ENCODE measurements around the gene ADARB2. TPM values are rescaled to one million over a fixed set of nuclear protein-coding genes. Genes with fewer than 3 reads are reported as not detected.

ADARB2 gene
- total and polyA plus RNA-seq, 2 experiments from 2014 or later, result 2.0 to 5.0 TPM

DNA sequence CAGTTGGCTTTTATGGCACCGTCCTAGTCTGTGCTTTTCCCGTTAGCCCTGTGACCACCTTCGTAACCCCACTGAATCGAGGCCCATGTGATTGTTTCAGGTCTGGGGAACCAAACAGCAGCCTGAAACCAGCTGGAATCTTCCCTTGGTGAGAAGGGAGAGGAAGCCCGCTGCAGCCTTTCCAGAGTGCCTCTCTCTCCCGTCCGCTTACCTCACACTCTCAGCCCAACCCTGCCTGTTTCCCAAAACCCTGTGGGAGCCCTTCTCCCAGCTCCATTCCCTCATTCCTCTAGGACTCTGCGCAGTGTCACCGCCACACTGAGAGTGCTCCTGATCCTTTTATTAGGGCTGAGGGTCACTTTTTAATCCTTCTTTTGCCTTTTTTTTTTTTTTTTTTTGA, 541.5 kb downstream of the ADARB2 start:
- no peak overlapping the region for H3K27ac ChIP-seq (ENCODE audit: low read depth)
- H3K4me1 ChIP-seq (ENCODE audit: insufficient read depth), result peaks cover 13% of the 10 kb centered on the region
- H3K36me3 ChIP-seq (ENCODE audit: insufficient read depth), result no peaks in the 10 kb centered on the region; the same call in 1 of the 2 replicates
- H3K27ac Mint-ChIP-seq, result no peak overlapping the region
- no peak overlapping the region for H2AFZ ChIP-seq
- no peaks in the 10 kb centered on the region for H3F3A ChIP-seq (replicated peaks; ENCODE audit: low read depth)
- DNase-seq (ENCODE audit: low spot score) (peak; percentile 55), ATAC-seq (peak; percentile 77)
- H3K27me3 ChIP-seq (ENCODE audit: insufficient read depth), result no peaks in the 10 kb centered on the region
- H3K36me3 Mint-ChIP-seq (ENCODE audit: low read depth), result no peaks in the 10 kb centered on the region
- H3K9me2 ChIP-seq (ENCODE audit: insufficient read depth), result no peaks in the 10 kb centered on the region
- peak overlapping the region; percentile 6; the same call in 2 of the 3 replicates for H3K4me3 Mint-ChIP-seq
- TF ChIP-seq, protein P1, sequence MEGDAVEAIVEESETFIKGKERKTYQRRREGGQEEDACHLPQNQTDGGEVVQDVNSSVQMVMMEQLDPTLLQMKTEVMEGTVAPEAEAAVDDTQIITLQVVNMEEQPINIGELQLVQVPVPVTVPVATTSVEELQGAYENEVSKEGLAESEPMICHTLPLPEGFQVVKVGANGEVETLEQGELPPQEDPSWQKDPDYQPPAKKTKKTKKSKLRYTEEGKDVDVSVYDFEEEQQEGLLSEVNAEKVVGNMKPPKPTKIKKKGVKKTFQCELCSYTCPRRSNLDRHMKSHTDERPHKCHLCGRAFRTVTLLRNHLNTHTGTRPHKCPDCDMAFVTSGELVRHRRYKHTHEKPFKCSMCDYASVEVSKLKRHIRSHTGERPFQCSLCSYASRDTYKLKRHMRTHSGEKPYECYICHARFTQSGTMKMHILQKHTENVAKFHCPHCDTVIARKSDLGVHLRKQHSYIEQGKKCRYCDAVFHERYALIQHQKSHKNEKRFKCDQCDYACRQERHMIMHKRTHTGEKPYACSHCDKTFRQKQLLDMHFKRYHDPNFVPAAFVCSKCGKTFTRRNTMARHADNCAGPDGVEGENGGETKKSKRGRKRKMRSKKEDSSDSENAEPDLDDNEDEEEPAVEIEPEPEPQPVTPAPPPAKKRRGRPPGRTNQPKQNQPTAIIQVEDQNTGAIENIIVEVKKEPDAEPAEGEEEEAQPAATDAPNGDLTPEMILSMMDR (conservative IDR thresholded peaks at IDR 0.05; ENCODE audit: low read depth in 2 of 2), result no peak
- TF ChIP-seq CREB1 (CRISPR knock-in tag; IDR thresholded peaks at IDR 0.05; ENCODE audit: low read depth), result peak; percentile 27; the same call in 1 of the 2 replicates
- TF ChIP-seq NANOG (IDR thresholded peaks at IDR 0.05; ENCODE audit: borderline replicate concordance), result no peak
- no peak for TF ChIP-seq EZH2 (IDR thresholded peaks at IDR 0.05; ENCODE audit: low read depth, unreplicated experiment)
- no peak for TF ChIP-seq STAT1 (IDR thresholded peaks at IDR 0.05; ENCODE audit: unreplicated experiment)
- TF ChIP-seq JUNB (IDR thresholded peaks at IDR 0.05; ENCODE audit: unreplicated experiment), result no peak
- peaks cover 43% of the 10 kb centered on the region for H3K4me1 Mint-ChIP-seq
- H3K4me2 ChIP-seq, result no peak overlapping the region
- H4K20me1 ChIP-seq (replicated peaks; ENCODE audit: insufficient read depth), result no peaks in the 10 kb centered on the region
- H3K79me2 ChIP-seq (replicated peaks; ENCODE audit: insufficient read depth), result no peaks in the 10 kb centered on the region
- H3K27me3 Mint-ChIP-seq (ENCODE audit: insufficient read depth, low read depth, poor library complexity), result peaks cover 11% of the 10 kb centered on the region
- no peaks in the 10 kb centered on the region for H3K9me3 Mint-ChIP-seq
- H3K4me3 ChIP-seq, result no peak overlapping the region

DNA sequence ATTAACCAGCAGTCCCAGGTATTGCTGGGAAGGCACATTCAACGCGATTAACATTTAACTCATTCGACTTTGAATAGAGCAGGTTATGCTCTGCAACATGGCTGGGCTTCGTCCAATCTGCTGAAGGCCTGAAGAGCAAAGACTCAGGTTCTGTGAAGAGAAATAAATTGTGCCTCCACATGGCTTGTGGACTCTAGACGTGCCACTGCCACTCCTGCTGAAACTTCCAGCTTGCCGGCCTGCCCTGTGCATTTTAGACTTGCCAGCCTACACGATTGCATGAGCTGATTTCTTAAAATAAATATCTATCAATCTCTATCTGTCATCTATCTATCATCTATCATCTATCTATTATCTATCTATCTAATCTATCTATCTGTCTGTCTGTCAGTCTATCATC, 543.2 kb downstream of the ADARB2 start:
- H4K20me1 ChIP-seq (replicated peaks; ENCODE audit: insufficient read depth), result no peaks in the 10 kb centered on the region
- H2AFZ ChIP-seq, result peak overlapping the region; percentile 34; the same call in 1 of the 2 replicates
- no peaks in the 10 kb centered on the region for H3K79me2 ChIP-seq (replicated peaks; ENCODE audit: insufficient read depth)
- no peaks in the 10 kb centered on the region for H3K27me3 ChIP-seq (ENCODE audit: insufficient read depth)
- Mint-ChIP-seq H3K4me1 (peaks cover 33% of the 10 kb centered on the region), H3K27me3 (ENCODE audit: insufficient read depth, low read depth, poor library complexity) (peaks cover 11% of the 10 kb centered on the region), H3K36me3 (ENCODE audit: low read depth) (no peaks in the 10 kb centered on the region), H3K4me3 (no peak overlapping the region), H3K27ac (no peak overlapping the region), H3K9me3 (no peaks in the 10 kb centered on the region)
- no peak overlapping the region for H3K4me2 ChIP-seq
- H3K4me3 ChIP-seq, result no peak overlapping the region
- H3F3A ChIP-seq (replicated peaks; ENCODE audit: low read depth), result no peaks in the 10 kb centered on the region
- peaks cover 13% of the 10 kb centered on the region for H3K4me1 ChIP-seq (ENCODE audit: insufficient read depth)
- no peak for ATAC-seq
- H3K27ac ChIP-seq (ENCODE audit: low read depth), result no peak overlapping the region
- no peaks in the 10 kb centered on the region for H3K9me2 ChIP-seq (ENCODE audit: insufficient read depth)
- DNase-seq (ENCODE audit: low spot score), result no peak
- no peaks in the 10 kb centered on the region; the same call in 1 of the 2 replicates for H3K36me3 ChIP-seq (ENCODE audit: insufficient read depth)
- TF ChIP-seq STAT1 (IDR thresholded peaks at IDR 0.05; ENCODE audit: unreplicated experiment) (no peak), EZH2 (IDR thresholded peaks at IDR 0.05; ENCODE audit: low read depth, unreplicated experiment) (no peak), NANOG (IDR thresholded peaks at IDR 0.05; ENCODE audit: borderline replicate concordance) (no peak), POLR2AphosphoS5 (IDR thresholded peaks at IDR 0.05; ENCODE audit: low read depth) (no peak)
- TF ChIP-seq, protein P2, sequence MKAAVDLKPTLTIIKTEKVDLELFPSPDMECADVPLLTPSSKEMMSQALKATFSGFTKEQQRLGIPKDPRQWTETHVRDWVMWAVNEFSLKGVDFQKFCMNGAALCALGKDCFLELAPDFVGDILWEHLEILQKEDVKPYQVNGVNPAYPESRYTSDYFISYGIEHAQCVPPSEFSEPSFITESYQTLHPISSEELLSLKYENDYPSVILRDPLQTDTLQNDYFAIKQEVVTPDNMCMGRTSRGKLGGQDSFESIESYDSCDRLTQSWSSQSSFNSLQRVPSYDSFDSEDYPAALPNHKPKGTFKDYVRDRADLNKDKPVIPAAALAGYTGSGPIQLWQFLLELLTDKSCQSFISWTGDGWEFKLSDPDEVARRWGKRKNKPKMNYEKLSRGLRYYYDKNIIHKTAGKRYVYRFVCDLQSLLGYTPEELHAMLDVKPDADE (IDR thresholded peaks at IDR 0.05), result no peak
- TF ChIP-seq, protein P3, sequence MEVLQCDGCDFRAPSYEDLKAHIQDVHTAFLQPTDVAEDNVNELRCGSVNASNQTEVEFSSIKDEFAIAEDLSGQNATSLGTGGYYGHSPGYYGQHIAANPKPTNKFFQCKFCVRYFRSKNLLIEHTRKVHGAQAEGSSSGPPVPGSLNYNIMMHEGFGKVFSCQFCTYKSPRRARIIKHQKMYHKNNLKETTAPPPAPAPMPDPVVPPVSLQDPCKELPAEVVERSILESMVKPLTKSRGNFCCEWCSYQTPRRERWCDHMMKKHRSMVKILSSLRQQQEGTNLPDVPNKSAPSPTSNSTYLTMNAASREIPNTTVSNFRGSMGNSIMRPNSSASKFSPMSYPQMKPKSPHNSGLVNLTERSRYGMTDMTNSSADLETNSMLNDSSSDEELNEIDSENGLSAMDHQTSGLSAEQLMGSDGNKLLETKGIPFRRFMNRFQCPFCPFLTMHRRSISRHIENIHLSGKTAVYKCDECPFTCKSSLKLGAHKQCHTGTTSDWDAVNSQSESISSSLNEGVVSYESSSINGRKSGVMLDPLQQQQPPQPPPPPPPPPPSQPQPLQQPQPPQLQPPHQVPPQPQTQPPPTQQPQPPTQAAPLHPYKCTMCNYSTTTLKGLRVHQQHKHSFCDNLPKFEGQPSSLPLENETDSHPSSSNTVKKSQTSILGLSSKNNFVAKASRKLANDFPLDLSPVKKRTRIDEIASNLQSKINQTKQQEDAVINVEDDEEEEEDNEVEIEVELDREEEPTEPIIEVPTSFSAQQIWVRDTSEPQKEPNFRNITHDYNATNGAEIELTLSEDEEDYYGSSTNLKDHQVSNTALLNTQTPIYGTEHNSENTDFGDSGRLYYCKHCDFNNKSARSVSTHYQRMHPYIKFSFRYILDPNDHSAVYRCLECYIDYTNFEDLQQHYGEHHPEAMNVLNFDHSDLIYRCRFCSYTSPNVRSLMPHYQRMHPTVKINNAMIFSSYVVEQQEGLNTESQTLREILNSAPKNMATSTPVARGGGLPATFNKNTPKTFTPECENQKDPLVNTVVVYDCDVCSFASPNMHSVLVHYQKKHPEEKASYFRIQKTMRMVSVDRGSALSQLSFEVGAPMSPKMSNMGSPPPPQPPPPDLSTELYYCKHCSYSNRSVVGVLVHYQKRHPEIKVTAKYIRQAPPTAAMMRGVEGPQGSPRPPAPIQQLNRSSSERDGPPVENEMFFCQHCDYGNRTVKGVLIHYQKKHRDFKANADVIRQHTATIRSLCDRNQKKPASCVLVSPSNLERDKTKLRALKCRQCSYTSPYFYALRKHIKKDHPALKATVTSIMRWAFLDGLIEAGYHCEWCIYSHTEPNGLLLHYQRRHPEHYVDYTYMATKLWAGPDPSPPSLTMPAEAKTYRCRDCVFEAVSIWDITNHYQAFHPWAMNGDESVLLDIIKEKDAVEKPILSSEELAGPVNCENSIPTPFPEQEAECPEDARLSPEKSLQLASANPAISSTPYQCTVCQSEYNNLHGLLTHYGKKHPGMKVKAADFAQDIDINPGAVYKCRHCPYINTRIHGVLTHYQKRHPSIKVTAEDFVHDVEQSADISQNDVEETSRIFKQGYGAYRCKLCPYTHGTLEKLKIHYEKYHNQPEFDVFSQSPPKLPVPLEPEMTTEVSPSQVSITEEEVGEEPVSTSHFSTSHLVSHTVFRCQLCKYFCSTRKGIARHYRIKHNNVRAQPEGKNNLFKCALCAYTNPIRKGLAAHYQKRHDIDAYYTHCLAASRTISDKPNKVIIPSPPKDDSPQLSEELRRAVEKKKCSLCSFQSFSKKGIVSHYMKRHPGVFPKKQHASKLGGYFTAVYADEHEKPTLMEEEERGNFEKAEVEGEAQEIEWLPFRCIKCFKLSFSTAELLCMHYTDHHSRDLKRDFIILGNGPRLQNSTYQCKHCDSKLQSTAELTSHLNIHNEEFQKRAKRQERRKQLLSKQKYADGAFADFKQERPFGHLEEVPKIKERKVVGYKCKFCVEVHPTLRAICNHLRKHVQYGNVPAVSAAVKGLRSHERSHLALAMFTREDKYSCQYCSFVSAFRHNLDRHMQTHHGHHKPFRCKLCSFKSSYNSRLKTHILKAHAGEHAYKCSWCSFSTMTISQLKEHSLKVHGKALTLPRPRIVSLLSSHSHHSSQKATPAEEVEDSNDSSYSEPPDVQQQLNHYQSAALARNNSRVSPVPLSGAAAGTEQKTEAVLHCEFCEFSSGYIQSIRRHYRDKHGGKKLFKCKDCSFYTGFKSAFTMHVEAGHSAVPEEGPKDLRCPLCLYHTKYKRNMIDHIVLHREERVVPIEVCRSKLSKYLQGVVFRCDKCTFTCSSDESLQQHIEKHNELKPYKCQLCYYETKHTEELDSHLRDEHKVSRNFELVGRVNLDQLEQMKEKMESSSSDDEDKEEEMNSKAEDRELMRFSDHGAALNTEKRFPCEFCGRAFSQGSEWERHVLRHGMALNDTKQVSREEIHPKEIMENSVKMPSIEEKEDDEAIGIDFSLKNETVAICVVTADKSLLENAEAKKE (CRISPR knock-in tag; IDR thresholded peaks at IDR 0.05), result no peak
